Activated CD4-positive, alpha-beta T cell treated with anti-CD3 and anti-CD28 coated beads for 48 hours (primary cell): ENCODE results near the gene ADAM22.

ENCODE experiments used
- DNase-seq: peaks from one replicate; pipeline ENCODE4 v3.0.0-alpha.2; 2020

The ADAM22 gene

DNA sequence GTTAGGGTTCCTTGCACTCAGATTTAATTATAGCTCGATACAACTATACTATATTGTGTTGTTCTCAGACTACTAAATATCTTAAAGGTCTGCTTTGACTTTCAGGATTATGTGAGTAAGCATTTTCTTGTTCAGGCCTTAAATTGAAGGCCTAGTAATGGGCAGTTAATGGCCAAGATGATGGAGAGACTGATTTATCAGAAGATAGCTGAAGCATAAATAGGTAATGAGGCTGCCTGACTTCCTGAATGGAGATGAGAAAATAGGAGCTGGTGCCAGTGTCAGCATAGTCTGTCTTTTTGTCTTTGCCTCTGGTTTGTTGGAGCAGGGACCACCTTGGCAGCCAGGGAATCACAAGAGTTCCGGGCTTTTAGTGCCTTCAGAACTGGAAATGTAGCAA lies 32.2 kb downstream of the ADAM22 start:
- no peak for DNase-seq

DNA sequence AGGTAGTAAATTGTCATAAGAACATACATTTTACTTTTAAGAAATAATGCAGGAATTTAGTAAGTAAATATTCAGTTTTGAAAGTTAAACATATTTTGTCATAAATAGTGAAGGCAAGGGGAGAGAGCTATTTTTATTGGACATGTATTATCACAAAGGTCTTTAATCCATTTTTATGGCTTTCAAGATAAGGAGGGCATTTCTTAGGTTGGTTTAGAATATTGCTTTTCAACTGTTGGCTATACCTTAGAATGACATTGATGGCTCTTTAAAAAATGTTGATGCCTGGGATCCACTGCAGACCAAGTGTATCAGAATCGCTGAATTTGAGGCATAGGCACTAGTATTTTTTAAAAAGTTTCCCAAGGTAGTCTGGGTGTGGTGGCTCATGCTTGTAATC lies 34.0 kb downstream of the ADAM22 start:
- no peak for DNase-seq

DNA sequence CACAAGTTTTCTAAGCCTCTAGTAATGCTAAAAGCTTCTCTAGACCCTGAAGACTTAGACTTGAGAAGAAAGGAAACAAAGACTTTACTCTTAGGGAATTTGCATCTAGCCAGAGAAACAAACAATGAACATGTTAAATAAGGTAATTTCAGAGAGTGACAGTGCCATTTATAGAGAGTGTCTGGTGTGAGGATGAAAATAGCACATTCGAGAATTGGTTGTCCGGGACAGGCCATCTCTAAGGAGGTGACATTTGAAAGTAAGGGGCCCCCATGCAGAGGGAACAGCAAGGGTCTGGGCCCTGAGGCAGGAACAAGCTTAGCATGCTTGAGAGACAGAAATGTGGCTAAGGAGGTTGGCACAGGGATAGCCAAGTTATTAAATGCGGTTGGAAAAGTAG lies 48.1 kb downstream of the ADAM22 start:
- no peak for DNase-seq

DNA sequence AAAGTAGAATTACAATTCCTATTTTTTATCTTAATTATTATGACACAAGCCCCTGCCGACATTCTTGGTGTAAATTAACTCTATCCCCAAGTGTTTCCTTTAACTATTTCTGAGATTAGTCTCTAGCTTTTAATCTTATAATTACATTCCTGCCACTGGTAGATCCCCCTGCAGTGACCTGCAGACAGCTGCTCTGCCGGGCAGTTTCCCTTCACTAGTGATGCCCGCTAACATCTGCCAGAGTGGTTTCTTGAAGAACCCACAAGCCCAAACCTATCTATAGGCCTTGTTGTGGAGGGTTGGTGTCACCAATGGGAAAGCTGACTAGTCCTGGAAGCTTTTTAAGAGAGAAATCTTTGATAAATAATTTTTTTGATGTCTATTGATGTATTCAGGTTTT lies 50.0 kb downstream of the ADAM22 start:
- no peak for DNase-seq

DNA sequence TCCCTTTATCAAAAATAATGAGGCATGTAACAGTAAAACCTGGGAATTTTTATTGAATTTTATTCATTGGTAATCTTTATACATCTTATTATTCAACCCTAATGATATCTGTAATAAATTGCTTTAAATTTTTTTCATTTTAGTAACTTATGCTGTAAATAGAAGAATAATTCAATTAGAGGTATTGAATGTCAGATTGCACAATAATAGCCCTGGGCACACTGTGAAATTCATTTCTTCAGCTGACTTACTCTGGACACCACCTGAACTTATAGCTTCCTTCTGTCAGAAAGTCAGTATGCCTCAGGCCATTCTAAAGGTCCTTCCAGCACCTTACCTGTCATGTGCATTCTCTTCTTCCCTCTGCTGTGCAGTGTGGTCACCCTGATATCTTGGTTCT lies 59.2 kb downstream of the ADAM22 start:
- DNase-seq: no peak

DNA sequence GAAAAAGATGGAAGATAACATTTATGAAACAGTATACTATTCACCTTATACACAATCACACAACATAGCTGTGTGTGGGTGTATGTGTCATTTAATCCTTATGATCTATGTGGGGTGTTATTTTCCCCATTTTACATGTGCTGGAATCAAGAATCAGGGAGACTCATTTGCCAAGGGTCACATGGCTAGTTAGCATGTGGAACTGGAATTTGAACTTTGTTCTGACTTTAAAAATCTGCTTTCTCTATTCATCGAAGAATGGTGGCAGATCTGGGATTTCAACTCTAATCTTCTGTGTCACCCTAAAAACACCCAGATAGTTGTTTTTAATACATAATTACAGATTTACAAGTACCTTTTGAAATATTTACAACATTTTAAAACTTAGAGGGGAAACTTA lies 65.2 kb downstream of the ADAM22 start:
- no peak for DNase-seq

DNA sequence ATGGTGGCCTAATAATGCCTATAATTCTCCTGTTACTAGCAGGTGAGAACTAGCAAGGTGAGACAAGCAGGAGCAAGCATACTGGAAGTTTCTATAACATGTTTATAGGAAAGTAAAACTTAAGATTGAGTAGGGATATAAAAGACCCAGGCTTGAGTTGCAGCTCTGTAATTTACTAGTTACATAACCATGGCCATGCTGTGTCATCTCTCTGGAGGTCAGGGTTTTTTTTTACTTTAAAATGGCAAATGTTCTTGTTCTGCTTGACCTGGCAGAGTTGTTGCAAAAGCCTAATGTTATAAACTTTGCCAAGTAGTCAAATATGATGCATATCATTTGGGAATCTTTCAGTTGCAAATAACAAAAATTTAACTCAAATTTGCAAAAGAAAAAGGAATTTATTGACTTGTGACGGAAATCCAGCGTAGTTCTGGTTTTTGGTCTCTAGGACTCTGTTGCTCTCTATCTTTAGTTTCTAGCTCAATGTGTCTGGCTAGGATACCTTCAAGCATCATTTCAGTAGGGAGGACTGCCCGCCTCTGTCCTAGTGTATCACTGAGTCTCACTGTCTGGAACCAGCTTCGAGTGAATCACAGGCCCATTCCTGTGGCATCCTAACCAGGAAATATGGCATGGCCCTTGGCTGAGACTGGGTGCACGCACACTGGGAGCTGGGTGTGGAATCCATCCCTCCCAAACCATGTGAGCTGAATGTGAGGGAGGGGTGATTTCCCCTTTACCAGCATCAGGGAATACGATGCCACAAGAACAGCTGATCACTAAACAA lies 67.9 kb downstream of the ADAM22 start:
- no peak for DNase-seq

DNA sequence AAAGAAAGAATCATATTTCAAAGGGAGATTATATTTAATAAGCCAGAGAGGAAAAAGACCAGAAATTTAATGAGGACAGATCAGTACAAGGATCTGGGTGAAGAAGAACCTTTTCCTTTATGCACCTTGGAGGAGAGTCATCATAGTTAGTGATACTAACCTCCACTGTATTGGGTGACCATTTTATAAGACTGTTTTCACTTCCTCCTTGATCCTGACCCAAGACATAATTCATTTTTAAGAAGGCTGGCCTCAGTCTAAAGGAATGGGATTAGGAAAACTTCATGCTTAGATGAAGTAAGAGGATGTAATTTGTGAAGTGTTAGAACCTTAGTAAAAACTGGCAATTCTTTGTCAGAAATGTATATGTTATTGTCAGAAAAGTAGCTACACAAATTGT lies 68.6 kb downstream of the ADAM22 start:
- DNase-seq: no peak

DNA sequence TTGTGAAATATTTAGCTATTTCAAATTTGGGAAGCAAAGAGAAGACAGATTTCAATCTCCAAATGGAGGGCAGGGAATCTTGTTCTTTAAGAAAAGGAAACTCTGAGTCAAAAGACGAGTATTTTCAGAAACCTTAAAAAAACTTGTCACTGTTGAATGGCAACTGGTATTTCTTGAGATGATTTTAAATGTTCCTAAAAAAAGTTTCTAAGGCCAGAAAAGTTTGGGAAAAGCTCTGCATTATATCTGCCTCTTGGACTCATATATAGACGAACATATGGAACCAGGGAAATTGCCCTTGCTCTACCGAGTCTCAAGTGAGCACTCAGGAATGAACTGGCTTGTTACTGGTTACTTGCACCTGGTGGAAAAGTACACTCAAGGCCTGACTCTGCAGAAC lies 69.5 kb downstream of the ADAM22 start:
- no peak for DNase-seq

DNA sequence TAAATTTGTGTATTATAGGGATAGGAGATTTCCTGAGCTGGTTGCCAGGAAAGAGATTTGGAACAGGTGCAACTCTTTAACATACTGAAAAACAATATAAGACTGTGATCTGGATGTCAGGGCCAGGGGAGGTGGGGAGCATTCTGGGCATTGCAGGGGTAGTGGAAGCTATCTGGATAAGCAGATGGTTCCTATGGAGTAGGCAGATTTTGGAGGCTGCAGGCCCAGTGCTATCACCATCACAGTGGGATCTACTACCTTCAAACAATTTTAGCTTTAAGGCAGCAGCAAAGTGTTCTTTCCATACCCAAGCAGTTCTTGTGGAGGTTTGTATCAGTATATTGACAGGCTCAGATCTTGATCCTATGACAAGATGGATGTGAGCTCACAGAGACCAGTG lies 71.1 kb downstream of the ADAM22 start:
- DNase-seq: no peak

DNA sequence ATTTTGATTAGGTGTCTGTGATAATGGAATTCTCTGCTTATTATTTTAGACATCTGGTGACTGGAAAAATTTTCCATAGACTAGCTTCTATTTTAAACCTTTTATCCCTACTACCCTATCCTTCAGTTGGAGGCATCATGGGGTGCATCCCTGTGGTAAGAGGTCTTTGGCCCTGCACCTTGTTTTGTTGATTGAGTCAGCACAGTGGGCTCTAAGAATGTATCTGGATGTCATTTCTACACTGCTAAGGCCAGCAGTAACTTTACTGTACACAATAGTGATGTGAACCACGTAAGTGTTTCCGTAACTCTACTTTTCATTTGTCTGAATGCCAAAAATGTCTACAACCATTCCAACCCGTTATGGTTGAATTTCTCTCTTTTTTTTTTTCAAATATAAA lies 75.6 kb downstream of the ADAM22 start:
- DNase-seq: no peak

DNA sequence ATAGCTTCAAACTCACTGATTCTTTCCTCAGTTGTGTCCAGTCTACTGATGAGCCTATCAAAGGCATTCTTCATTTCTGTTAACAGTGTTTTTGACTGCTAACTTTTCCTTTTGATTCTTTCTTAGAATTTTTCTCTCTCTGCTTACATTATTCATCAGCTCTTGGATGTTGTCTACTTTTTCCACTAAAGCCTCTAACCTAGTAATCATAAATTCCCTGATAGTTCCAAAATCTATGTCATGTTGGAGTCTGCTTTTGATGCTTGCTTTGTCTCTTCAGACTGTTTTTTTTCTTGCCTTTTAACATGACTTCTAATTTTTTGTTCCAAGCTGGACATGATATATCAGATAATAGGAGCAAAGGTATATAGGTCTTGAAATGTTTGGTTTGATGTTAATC lies 78.0 kb downstream of the ADAM22 start:
- no peak for DNase-seq

DNA sequence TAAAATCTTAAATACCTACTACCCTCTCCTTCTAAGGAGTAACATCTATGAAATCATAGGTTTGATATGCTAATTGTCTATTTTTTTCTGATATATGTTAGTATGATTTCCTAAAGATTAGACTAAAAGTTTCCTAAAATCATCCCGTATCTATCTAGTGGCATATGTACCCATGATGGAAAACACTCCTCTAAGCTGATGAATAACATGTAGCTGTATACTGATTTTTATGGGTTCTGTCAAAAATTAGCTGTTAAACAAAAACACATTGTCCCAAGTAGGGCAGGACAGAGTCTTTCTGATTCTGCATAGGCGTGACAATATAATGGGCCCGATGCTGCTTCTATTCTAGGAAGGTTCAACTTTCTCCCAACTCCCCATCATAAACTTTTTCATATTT lies 79.9 kb downstream of the ADAM22 start:
- DNase-seq: no peak

DNA sequence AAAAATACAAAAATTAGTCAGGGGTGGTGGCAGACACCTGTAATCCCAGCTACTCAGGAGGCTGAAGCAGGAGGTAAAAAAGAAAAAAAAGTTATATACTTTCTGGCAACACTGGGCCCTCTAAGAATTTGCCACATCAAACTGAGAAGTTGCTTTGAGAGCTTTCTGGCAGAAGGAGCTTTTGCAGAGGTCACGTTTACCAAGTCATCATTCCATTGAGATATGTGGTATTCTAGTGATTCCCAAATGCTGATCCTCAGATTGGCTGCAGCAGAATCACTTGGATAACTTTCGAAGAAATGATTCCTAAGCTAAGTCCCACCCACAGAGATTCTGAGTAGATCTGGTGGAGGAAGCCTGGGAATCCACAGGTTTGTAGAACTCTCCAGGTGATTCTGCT lies 80.5 kb downstream of the ADAM22 start:
- DNase-seq: no peak

DNA sequence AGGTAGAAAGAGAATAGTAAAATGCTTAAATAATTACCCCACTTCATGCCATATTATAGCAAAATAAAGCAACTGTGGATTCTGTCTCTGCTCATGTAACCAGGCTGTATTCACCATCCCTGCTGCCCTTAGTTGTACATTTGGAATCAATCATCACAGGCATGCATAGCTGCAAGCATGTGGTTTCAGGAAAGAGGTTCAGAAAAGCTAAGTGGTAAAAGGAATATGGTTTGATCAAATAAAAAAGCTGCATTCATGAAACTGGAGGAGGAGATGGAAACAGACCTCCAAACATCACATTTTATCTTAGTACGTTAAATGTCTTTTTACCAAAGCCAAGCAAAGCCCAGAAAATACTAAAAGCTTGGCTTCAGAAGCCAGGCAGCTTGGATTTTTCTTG lies 81.3 kb downstream of the ADAM22 start:
- no peak for DNase-seq

DNA sequence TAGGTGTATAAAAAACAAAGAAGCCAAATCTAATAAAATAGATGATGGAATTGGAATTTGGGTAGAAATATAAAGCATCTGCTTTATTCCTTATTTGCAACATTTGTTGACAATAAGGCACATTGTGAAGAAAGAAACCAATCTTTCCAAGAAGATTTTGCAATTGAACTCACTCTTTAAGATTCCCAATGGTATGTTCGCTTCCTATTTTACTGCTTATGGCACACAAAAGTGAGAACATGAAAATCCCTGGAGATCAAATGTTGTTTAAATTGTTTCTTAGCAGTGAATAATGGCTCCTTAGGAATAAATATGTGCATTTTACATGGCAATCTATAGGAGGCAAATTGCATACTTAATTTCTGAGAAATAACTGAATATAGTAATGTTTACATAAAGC lies 84.5 kb downstream of the ADAM22 start:
- no peak for DNase-seq

DNA sequence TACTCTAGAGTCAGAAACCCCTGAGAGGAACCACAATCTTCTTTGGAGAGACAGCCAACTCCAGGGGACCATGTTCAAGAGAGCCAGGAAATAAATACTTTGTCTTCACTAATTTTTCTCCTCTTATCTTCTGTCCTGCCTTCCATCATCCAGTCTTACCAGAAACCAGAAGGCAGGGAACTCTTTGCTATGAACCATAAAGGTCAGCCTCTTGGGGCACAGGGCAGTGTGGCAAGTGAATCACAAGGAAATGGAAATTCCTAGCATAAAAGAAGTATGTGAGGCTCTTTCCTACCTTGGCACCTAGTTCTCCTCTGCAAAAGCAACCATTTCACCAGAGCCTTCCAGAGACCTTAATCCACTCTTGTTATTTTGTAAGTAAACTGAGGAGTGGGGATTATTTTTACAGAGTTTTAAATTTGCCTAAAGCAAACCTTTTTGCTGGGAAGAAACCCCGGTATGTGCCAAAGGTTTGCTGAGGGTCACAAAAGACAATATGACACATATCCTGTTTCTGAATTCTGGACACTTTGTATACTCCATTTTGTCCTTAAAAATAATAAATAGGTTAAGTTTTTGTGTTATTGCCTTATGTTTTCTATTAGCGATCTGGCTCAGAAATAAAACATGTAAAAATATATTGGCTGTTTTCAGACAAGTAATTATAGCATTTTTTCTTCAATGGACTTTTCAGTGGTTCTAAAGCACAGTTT lies 87.1 kb downstream of the ADAM22 start:
- DNase-seq: no peak

DNA sequence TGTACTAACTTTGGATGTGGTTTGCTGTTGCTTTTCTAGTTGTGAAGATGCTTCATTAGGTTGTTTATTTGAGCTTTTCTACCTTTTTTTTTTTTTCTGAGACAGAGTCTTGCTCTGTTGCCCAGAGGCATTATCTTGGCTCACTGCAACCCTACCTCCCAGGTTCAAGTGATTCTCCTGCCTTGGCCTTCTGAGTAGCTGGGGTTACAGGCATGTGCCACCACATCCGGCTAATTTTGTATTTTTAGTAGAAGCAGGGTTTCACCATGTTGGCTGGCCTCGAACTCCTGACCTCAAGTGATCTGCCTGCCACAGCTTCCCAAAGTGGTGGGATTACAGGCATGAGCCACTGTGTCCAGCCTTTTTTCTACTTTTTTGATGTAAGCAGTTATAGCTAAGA lies 93.7 kb downstream of the ADAM22 start:
- DNase-seq: no peak

DNA sequence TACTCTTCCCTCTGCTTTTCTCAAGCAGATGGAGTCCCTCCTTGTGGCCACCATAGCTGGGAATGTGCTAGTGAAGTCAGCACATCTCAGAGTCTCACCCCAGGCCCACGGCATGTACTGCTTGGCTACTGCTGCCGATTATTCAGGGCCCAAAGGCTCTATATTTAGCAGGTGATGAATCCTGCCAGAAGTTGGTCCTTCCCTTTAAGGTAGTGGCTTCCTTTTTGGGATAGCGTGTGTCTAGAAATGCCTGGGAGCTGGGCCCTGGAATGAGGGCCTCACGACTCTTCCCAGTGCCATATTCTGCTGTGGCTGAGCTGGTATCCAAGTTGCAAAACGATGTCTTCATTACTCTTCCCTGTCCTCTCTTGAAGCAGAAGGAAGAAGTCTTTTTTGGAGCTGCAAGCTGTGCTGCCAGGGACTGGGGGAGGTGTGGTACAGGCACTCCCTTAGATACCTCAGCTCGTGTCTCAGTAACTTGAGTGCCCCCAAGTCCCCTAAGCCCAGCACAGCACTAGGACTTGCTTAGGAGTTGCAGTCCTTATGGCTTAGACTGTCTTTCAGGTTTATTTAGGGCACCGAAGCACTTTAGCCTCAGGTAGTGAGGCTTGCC lies 100.1 kb downstream of the ADAM22 start:
- no peak for DNase-seq

DNA sequence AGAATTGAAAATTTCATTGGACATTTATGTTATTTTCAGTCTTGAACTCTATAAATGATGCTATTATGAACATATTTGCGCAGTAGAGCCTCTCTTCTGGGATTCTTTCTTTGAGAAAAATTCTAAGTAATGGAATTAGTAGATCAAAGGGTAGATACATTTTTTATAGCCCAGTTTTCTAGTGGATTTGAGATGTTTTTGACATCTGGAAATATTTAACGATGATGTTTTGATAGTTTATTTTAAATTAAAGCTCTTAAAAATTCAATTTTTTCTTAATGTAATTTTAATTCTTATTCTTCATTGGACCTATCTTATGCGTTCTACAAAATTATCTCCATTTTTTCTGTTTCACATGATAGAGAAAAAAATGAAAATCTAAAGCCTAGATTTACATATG lies 103.0 kb downstream of the ADAM22 start:
- no peak for DNase-seq

DNA sequence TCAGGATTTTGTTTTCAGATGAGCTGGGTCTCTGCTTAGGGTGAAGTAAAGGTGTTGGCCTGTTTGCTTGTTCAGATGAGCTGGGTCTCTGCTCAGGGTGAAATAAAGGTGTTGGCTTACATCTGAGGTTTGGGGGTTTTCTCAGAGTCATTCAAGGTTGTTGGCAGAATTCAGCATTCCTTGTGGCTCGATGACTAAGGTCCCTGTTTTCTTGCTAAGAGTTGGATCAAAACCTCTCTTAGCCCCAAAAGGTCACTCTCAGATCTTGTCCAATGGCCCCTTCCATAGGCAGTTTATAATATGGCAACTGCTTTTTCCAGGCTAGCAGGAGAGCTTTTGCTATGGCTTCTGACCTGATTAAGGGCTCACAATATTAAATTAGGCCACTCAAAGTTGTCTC lies 106.6 kb downstream of the ADAM22 start:
- no peak for DNase-seq

DNA sequence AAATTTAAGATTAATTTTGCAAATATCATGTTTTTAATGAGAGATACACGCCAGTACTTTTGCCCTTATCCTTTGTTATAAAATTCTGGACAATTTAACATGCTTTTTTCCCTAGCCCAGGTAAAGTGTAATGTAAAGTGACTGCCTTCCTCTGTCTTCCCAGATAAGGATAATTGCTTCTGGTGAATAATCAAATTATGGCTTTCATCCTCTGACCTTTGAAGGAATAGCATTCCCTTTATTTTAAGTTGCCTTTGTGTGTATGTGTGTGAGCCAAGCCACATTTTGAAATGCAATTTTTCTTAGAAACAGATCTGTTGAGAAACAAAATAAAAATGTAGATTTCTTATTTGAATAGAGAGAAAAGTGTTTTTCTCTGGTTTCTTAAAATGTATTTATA lies 107.5 kb downstream of the ADAM22 start:
- no peak for DNase-seq

DNA sequence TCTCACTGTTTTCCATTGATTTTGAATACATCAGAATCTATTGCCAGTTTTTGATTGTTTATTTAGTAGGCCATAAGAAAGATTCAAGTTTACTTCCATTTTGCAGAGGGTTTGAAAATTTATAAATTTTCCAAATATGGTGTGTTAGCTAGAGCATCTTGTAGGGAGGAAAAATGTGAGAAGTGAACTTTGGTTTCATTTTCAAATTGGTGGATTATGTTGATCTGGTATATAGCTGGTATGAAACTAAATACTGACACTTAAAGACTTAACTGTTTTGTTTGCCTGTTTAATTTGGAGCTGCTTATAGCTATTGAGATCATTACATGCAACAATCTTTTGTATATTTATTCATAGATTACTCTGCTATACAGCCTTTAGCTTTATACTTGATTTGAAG lies 108.1 kb downstream of the ADAM22 start:
- no peak for DNase-seq

DNA sequence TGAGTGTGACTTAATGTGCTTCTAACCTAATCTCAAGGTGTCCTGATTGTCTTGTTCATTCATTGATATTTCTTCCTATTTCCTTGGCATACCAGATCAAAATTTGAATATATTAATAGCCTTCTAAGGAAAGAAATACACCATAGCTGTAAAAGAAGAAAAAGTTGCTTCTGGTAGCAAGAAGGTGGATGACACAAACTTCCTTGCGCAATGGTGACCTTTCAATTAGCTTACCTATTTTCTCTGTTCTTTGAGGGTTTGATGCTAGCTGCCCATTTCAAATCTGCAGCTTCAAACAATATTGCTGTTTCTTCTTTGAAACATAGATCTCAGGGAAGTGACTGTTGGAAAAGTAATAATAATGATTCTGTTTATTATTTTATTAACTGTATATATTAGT lies 108.8 kb downstream of the ADAM22 start:
- DNase-seq: no peak

DNA sequence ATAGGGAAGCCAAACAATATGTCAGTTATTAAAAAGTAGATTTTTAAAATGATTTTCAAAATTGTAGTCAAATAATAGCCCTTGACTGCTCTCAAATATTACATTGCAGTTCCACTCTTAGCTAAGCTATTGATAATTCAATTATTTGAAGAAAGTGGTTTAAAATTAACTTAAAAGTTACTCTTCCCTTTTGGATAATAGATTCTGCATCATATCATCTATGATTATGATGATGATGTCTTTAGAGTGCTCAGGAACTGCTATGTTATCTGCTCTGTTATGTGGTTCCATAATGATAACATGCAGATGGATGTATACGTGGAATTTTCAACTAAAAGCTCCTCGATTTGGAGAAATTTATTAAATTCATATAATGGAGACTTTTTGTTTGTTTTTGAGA lies 110.0 kb downstream of the ADAM22 start:
- DNase-seq: no peak
